GM19099 (cell line): Measurements from ENCODE around the gene TOR4A.

Source experiments
- POLR2A ChIP-seq: IDR thresholded peaks from 3 replicates; pipeline ENCODE4 v1.6.1; 2011; ENCODE audit warnings: low read depth; ENCODE audit not compliant: insufficient read length; ENCODE audit errors: extremely low read depth

TOR4A gene

DNA sequence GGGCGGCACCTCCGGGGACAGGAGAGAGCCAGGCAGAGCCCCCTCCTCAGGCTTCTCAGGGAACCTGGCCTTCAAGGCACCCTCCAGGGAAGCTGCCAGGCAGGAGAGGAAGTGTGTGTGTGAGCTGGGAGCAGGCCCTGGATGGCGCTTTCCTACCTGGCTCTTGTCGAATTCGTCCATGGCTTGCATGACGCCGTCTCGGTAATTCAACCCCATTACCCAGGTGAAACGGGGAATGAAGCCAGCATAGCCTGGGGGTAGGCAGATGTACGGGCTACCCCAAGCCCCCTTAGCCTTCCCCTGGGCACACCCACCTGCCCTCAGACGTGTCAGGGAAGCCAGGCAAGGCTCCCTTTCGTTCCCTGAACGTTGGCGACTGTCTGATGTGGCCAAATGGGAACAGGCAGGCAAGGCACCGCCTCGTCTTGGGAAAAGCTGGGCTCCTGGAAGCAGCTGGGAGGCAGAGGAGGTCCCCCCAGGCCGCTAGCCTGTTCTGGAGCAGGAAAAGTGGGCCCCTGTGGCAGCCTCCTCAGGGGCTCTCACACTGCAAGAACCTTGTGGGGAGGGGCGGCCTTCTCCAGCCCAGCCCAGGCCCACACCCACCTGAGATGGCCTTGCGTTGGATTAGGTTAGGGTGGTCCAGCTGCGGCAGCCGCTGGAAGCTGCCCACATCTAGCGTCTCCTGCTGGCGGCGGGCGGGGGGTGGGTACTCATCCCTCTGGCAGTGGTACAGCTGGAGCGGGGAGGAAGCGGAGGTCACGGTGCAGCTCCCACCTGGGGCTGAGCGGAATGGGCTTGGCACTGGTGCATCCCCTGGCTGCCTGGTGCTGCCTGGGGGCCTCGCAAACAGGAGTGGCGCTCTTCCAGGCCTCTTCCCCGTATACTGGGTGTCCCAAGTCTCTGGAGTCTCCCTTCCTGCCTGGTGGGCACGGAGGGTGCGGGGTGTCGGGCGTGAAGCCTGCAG, 32.8 kb upstream of the TOR4A start:
- no peak for TF ChIP-seq POLR2A

DNA sequence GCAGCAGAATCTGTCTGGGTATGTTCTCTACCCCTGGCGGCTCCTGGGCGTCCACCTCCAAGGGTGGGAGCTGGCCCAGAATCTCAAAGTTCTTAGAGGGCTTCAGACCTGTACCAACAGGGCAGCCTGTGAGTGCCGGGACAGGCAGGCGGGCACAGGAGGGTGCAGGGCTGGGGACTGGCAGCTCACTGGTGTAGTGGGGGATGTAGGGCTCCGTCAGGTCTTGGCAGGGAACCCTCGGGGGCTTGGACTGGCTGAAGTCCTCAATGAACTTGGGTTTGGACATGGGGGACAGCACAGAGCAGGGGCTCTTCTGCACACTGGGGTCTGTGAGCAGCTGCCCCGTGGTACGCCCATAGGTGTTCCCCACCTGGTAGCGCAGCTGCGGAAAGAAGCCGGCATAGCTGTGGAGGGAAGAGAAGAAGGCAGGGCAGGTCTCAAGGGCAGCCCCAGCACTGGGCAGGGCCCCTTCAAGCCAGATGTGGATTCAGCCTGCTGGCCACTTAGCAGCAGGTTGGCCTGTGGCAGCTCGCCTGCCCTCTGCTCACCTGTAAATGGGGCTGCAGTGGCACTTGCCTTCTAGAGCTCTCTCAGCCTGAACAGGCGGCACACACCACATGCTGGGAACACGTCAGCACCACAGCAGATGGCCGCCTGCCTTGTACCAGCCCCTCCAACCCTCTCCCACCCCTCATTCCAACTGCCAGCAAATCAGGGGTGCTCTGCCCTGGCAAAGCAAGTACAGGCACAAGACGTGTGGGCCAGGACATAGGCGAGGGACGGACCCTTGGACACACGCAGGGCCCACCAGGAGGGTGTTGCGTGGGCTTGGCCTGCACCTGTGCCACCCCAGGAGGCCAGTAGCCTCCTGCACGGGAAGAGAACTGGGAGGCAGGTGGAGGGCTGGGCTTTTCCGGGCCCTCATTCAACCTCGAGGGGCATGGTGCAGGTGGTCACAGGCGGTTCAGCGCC, 31.8 kb upstream of the TOR4A start:
- TF ChIP-seq POLR2A: no peak

DNA sequence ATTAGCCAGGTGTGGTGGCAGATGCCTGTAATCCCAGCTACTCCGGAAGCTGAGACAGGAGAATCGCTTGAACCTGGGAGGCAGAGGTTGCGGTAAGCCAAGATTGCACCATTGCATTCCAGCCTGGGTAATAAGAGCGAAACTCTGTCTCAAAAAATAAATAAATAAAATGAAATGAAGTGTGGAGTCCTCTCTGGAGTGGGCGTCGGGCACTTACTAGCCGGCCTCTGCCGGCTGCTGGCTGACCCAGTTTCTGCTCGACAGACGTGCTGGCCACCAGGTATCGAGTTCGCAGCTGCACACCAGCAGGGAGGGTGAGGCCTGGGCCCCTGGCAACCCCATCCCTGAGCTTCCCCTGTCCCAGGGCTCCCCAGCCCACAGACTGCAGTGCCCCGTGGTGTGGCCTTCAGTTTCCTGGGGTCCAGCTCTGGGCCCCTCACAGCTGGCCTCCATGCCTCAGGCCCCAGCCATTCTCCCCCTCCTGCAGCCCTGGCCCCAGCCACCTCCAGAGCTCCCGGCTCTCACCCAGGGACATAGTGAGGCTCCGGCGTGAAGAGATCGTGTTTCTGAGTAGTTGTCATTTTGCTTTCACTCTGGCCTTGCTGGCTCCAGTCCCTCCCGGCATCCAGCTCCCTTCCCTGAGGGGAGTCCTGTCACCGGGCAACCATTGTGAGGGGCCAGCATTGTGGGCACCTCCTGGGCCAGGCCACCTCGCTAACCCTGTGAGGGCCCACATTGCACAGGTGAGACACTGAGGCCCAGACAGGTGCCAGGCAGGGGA, 30.2 kb upstream of the TOR4A start:
- no peak for TF ChIP-seq POLR2A

- no peak for TF ChIP-seq POLR2A
Observed at GRCh38 chr9:137247916-137248175, 29.7 kb upstream of the TOR4A start.

- no peak for TF ChIP-seq POLR2A
Observed at GRCh38 chr9:137250329-137251193, 27.0 kb upstream of the TOR4A start.

- no peak for TF ChIP-seq POLR2A
Observed at GRCh38 chr9:137251194-137251461, 26.4 kb upstream of the TOR4A start, which contains the start of gene STPG3. Gene STPG3 (plus strand): TSS chr9:137251286. CDS start chr9:137251287, 1 bp downstream.

DNA sequence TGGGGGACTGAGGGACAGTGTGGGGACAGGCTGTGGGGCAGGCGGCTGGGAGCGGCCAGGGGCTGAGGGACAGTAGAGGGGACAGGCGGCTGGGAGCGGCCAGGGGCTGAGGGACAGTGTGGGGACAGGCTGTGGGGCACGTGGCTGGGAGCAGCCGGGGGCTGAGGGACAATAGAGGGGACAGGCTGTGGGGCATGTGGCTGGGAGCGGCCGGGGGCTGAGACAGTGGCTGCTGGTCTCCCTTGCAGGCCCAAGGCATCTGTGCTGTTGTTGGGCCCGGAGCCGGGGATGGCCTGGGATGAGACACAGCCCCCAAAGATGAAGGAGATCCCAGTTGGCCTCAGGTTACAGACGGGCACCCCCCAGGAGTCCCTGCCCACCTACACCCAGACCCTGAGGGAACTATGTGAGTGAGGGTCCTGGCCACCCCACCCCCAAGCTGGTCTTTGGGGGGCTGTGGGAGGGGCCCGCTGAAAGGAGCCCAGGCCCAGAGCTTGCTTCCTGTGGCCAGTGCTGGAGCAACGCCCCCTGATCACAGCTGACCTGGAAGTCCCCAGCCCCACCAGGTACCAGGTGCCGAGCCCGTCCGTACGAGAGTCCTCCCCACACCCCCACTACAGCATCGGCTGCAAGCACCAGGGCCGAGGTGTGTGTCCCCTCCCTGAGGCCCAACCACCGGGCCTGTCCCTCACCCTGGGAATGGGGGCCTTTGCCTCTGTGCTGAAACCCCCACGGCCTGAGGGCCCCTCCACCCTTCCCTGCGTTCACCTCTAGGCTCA, 25.8 kb upstream of the TOR4A start:
- TF ChIP-seq POLR2A: no peak

DNA sequence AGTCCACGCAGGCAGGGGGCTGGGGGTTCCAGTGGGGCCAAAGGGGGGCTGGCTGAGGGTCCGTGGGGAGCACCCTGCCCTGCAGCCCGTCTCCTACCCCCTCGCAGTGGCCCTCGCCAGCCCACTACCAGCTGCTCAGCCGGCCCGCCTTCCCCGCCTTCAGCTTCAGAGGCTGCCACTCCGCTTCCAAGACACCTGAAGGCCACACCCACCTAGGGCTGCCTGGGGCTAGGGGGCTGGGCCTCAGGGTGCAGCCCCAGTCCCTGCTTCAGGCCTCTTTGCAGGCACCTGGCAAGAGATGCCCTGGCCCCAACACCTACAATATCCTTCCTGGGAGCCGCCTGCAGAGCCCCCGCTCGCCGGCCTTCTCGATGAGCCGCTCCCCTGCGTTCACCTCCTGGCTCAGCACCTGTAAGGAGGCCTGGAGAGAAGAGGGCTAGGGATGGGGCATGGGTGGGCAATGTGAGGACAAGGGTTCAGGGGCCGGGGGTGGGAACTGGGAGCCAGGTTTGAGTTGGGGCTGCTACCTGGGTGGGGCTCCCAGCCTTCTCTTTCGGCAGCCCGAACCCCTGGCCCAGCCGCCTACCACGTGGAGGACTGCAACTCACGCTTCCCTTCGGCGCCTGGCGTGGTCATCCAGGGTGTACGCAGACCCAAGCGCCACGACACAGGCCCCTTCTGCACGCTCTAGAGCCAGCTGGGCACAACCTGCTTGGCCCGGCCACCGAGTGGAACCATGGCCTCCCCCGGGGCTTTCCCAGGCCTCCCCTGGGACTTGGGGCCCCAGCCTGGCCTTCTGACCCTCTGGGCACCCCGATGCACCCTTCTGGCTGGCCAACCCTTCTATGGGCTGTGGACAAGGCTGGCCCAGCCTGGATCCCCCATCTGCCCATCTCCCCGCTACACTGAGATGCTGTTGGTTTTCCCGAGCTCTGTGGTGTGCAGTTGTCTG, 24.7 kb upstream of the TOR4A start:
- TF ChIP-seq POLR2A: no peak

DNA sequence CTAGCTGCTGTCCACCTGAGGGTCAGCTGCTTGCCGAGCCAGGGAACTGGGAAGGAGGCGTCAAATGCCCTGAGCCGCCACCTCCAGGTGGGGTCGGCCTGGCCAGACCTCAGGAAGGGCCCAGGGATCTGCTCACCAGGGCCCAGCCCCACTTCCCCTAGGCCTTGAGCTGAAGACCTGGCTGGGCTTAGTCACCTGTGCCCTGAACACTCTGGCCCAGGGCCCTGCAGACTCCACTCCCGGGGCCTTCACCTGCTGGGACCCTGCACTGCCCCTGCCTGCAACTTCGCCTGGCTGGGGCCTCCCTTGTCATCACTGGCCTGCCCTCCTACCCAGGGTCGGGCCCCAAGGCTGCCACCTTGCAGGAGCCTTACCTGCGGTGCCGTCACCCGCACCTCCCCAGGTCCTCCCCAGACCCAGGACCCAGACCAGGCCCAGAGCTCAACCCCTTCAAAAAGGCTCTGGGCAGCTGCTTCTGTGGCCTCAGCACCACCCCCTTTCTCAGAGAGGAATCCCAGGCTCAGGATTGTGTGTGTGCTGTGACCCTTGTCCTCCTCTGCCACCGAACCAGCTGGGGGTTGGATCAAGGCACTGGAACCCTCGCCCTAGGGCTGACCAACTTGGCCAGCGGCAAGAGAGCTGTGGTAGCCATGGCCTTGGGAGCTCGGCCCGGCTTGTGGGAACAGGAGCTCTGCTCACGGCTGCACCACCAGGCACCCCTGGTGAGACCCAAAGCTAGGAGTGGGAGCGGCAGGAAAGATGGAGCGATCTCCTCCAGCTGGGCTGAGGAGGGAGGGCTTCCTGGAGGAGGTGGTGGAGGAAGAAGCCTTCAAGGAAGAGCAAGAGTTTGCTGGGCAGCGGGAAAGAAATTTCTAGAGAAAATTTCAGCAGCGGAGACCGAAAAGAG, 23.6 kb upstream of the TOR4A start:
- TF ChIP-seq POLR2A: no peak

DNA sequence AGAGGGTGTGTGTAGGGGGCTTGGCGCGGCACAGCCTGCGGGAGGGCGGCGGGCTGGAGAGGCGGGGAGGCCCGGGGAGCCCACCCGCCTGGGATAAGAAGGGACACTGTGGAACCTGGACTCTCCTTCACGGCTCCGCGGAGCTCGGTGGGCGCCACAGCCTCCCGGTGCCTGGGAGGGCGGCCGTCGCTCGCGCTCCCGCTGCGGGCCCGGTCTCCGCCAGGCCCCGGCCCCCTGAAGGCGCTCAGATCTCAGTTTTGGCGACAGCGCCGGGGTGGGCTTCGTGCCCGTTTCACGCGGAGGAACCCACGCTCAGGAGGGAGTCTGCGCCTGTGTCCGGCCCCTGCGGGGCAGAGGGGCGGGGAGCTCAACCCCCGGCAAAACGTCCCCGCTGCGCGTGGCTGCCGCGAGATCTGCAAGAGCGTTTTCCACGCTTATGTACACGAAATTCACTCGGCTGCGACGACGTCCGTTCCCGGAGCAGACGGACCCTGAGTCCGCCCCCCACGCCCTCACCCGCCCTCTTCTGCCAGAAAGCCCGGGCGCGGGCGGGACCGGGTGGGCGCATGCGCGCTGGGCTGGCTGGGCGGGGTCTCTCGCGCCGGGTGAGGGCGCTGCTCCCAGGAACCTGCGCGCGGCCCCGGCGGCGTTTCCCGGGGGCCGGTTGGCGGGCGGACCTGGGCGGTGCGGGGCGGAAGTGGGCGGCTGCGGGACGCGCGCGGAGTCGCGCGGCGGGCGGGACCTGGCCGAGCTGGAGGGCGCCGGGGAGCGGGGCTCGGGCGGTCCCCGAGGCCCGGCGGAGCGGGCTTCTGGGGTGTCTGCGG, 22.7 kb upstream of the TOR4A start, which contains the start of gene NELFB:
TSS of gene NELFB (plus strand) at position 704 of the 824 bp plus-strand sequence.
- TF ChIP-seq POLR2A: peak; percentile 82

- TF ChIP-seq POLR2A: no peak
Observed at GRCh38 chr9:137255448-137256114, 21.9 kb upstream of the TOR4A start.
